GM12878 (cell line): ENCODE measurements around the gene ZPR1. TPM values are rescaled to one million over a fixed set of nuclear protein-coding genes. Genes with fewer than 3 reads are reported as not detected.

Experiments used
- ATAC-seq: fragments of 200-7000 bp; cut with Tn5 transposase; 3 replicates; pipeline ENCODE4 v1.9.1; 2020; ENCODE audit warnings: mild to moderate bottlenecking, moderate library complexity
- BruUV-seq: library from RNA; stranded (reverse); fragments of 400-500 nt; replicated peaks from 2 replicates; lab custom pipeline; 2021; lab: Mats Ljungman, UMichigan
- CTCF ChIA-PET: fragments of 300-600 bp; sonication (Branson Sonifier 250); formaldehyde crosslinking; extraction: SDS; loops from one replicate; lab custom pipeline; 2021; ENCODE audit warnings: inconsistent platforms; lab: Yijun Ruan, JAX
- POLR2A ChIA-PET: fragments of 350-600 bp; formaldehyde crosslinking; extraction: SDS; loops from one replicate; lab custom pipeline; 2021; ENCODE audit warnings: inconsistent platforms; lab: Charles Lee
- RAD21 ChIA-PET: fragments of 300-600 bp; sonication (Branson Sonifier 250); formaldehyde crosslinking; loops from one replicate; lab custom pipeline; 2023; ENCODE audit warnings: antibody characterized with exemption; ENCODE audit not compliant: unreplicated experiment; lab: Charles Lee
- SMC1A ChIA-PET: fragments of 300-600 bp; sonication (Branson Sonifier 250); formaldehyde crosslinking; loops from one replicate; lab custom pipeline; 2023; ENCODE audit not compliant: unreplicated experiment, uncharacterized antibody; lab: Charles Lee
- DNase-seq: peaks from one replicate; pipeline ENCODE4 v3.0.0-alpha.2; 2011; ENCODE audit warnings: low read depth, low spot score
- FAIRE-seq: peaks from 3 replicates; lab custom pipeline; 2011; peaks lifted over from hg19 to GRCh38; lab: Jason Lieb, UNC
- H2AFZ ChIP-seq: 2 replicates; pipeline ENCODE4 v1.6.0; 2011; ENCODE audit warnings: low read depth, low read length, control low read depth; ENCODE audit not compliant: control insufficient read depth
- H3K27ac ChIP-seq: 2 replicates; pipeline ENCODE4 v1.5.1; 2011; ENCODE audit warnings: control low read depth; ENCODE audit not compliant: control insufficient read depth, insufficient read depth
- H3K27me3 ChIP-seq, 2 experiments: replicated peaks in 1 of 2; 2 replicates each; pipeline versions ENCODE4 v1.6.0 to v1.6.1; 2011; ENCODE audit warnings: low read length in 1 of 2; ENCODE audit not compliant: control insufficient read depth in 2 of 2, insufficient read depth in 2 of 2
- H3K36me3 ChIP-seq, 2 experiments: 2 replicates each; pipeline ENCODE4 v1.5.1; 2011; ENCODE audit warnings: low read length in 1 of 2; ENCODE audit not compliant: control insufficient read depth in 2 of 2, insufficient read depth in 2 of 2
- H3K4me1 ChIP-seq: 2 replicates; pipeline ENCODE4 v1.6.1; 2011; ENCODE audit warnings: mild to moderate bottlenecking, low read length, moderate library complexity, mixed read lengths; ENCODE audit not compliant: control insufficient read depth, insufficient read depth
- H3K4me2 ChIP-seq: 2 replicates; pipeline ENCODE4 v1.6.0; 2011; ENCODE audit warnings: control low read depth; ENCODE audit not compliant: control insufficient read depth, insufficient read depth
- H3K4me3 ChIP-seq: fragments of 200-600 bp; sonication (generic); 2 replicates; pipeline ENCODE4 v1.5.1; 2016
- H3K79me2 ChIP-seq: 2 replicates; pipeline ENCODE4 v1.6.0; 2011; ENCODE audit warnings: low read length; ENCODE audit not compliant: control insufficient read depth, insufficient read depth
- H3K9ac ChIP-seq: 2 replicates; pipeline ENCODE4 v1.8.0; 2011; ENCODE audit warnings: low read length, control low read depth, mixed read lengths; ENCODE audit not compliant: control insufficient read depth, insufficient read depth
- H3K9me3 ChIP-seq: replicated peaks from 3 replicates; pipeline ENCODE4 v1.5.1; 2011; ENCODE audit warnings: mild to moderate bottlenecking, low read length; ENCODE audit not compliant: control insufficient read depth, insufficient read depth
- H4K20me1 ChIP-seq: 2 replicates; pipeline ENCODE4 v1.6.0; 2011; ENCODE audit not compliant: control insufficient read depth, insufficient read depth
- ASH2L ChIP-seq: fragments of 300-600, 200-600 bp; sonication (generic); IDR thresholded peaks from 2 replicates; pipeline ENCODE4 v1.6.1; 2017; ENCODE audit warnings: low read depth, mild to moderate bottlenecking, borderline replicate concordance
- CREB1 ChIP-seq: IDR thresholded peaks from 2 replicates; pipeline ENCODE4 v1.6.1; 2012; ENCODE audit warnings: low read depth, mild to moderate bottlenecking, inconsistent platforms
- FOXM1 ChIP-seq: IDR thresholded peaks from 2 replicates; pipeline ENCODE4 v1.6.1; 2012; ENCODE audit warnings: low read depth, mild to moderate bottlenecking, inconsistent platforms, low read length, moderate library complexity
- GATAD2B ChIP-seq: fragments of 450-650 bp; conservative IDR thresholded peaks from 2 replicates; pipeline ENCODE4 v1.6.1; 2017; ENCODE audit warnings: low read depth, mild to moderate bottlenecking, moderate library complexity
- HDGF ChIP-seq: fragments of 450-650 bp; IDR thresholded peaks from 2 replicates; pipeline ENCODE4 v1.6.1; 2016; ENCODE audit warnings: antibody characterized with exemption
- IKZF2 ChIP-seq, 2 experiments: fragments of 450-650 bp; IDR thresholded peaks; 2 replicates each; pipeline ENCODE4 v1.6.1; 2017; ENCODE audit warnings: mild to moderate bottlenecking in 2 of 2, moderate library complexity in 2 of 2
- NBN ChIP-seq: fragments of 450-650 bp; IDR thresholded peaks from 2 replicates; pipeline ENCODE4 v1.6.1; 2016
- RUNX3 ChIP-seq: IDR thresholded peaks from 2 replicates; pipeline ENCODE4 v1.6.1; 2012; ENCODE audit warnings: low read length, inconsistent platforms
- SP1 ChIP-seq: IDR thresholded peaks from one replicate; pipeline ENCODE4 v1.6.1; 2011; ENCODE audit warnings: low read depth, low read length
- SPI1 ChIP-seq: IDR thresholded peaks from 2 replicates; pipeline ENCODE4 v1.6.1; 2011; ENCODE audit warnings: low read depth, mild to moderate bottlenecking, low read length, moderate library complexity, borderline replicate concordance; ENCODE audit not compliant: insufficient read depth
- ZSCAN29 ChIP-seq: fragments of 450-650 bp; IDR thresholded peaks from 2 replicates; pipeline ENCODE4 v1.6.1; 2017; ENCODE audit warnings: mild to moderate bottlenecking, moderate library complexity
- WGBS: methylation state at CpG from one replicate; pipeline ENCODE4 v1.1.6; 2016; ENCODE audit warnings: low lambda C conversion rate; ENCODE audit not compliant: insufficient replicate concordance, insufficient coverage; ENCODE audit errors: missing lambda C conversion rate; 5-methylcytosine and 5-hydroxymethylcytosine counted together
- in situ Hi-C: fragments of 300-500 bp; cut with MboI; formaldehyde crosslinking; loops from 9 replicates; pipeline ENCODE4 v1.14.3; 2018; ENCODE audit warnings: mixed read lengths
- intact Hi-C: fragments of 100-400 bp; cut with micrococcal nuclease; formaldehyde crosslinking; loops from one replicate; pipeline ENCODE4 v1.14.2; 2022; ENCODE audit not compliant: unreplicated experiment
- polyA plus RNA-seq, 11 experiments: library from polyadenylated mRNA; depleted of rRNA in 4 of 11; unstranded in 6 of 11; stranded (reverse) in 5 of 11; fragments of >200 nt; fragmentation: Nextera tagmentation in 4 of 11; fragmentation: Illumina TruSeq in 1 of 11; extraction: Ambion mirVana in 4 of 11; extraction: Trizol in 1 of 11; gene quantifications; 1 replicate in 1 of 11; 2 replicates in 10 of 11; pipeline versions ENCODE4 v1.2.1 to v1.2.3, GENCODE V29; 2011 to 2016; ENCODE audit warnings: inconsistent platforms in 2 of 11, missing spikeins in 2 of 11, low read depth in 1 of 11
- total RNA-seq, 4 experiments: library from RNA; depleted of rRNA in 3 of 4; stranded (reverse); fragments of >200 nt in 3 of 4; fragmentation: Illumina TruSeq in 1 of 4; extraction: Trizol in 1 of 4; gene quantifications; 2 replicates each; pipeline versions ENCODE4 v1.2.1 to v1.2.3, GENCODE V29; 2013 to 2021

The ZPR1 gene
- total and polyA plus RNA-seq, 10 of the 15 experiments (the other 5 are each of a cell fraction or from before 2014, with no cell fraction given), result 9.3 to 89.7 (median 54.7) TPM

DNA sequence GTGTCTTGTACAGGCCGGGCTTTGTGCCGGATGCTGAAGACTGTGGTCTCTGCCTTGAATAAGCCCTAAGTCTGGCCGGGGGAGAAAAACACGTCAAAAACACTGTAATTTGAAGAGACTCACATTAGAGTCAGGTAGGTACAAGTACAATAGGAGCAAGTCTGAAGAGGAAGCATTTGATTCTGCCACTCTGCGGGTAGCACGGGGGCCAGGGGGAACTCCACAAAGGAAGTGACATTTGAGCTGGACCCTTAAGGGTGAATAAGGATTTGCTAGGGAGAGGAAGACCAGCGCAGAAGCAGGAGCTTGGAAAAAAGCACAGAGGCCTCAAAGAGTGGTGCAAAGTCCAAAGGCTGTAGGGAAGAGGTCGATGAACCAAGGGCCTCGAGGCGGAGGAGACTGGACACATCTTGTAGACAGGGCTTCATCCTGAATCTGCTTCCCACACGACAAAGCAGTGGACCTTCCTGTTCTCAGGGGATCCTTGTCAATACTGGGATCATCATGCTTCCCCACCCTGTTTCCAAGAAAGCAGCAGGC is 53.8 kb downstream of the ZPR1 start:
- H3K36me3 ChIP-seq, result no peaks in the 10 kb centered on the region
- no peak overlapping the region for H3K4me3 ChIP-seq
- BruUV-seq, result no TSS peak
- peak overlapping the region; percentile 77 for H3K4me2 ChIP-seq
- DNase-seq (no peak), FAIRE-seq (peak; percentile 71), ATAC-seq (peak; percentile 45; the same call in 2 of the 3 replicates)
- ChIA-PET CTCF (interaction anchor here (1.0 to 5.9 kb wide), 10 partner anchors 9 to 493 kb away, joined by 3 to 58 read pairs (median 12); no protein-coding TSS in a partner anchor), POLR2A (interaction anchor here (0.6 kb wide), 1 partner anchor 655 kb away, joined by 3 read pairs; no protein-coding TSS in a partner anchor), RAD21 (interaction anchor here (0.6 to 3.0 kb wide), 9 partner anchors 9 to 493 kb away, joined by 3 to 14 read pairs (median 4); no protein-coding TSS in a partner anchor), SMC1A (interaction anchor here (0.8 to 3.0 kb wide), 8 partner anchors 16 to 372 kb away, joined by 3 to 16 read pairs (median 4); no protein-coding TSS in a partner anchor)
- H3K9me3 ChIP-seq, result no peaks in the 10 kb centered on the region
- WGBS, result 49% methylated on average over 11 of the region's 11 CpGs
- H3K9ac ChIP-seq, result no peak overlapping the region
- H2AFZ ChIP-seq, result peak overlapping the region; percentile 29; the same call in 1 of the 2 replicates
- H3K27me3 ChIP-seq, result no peaks in the 10 kb centered on the region; a peak in 1 of 4 replicates
- H3K79me2 ChIP-seq, result no peaks in the 10 kb centered on the region
- no peaks in the 10 kb centered on the region for H4K20me1 ChIP-seq
- H3K4me1 ChIP-seq, result peaks cover 16% of the 10 kb centered on the region
- in situ Hi-C loops (no loop called here), intact Hi-C loops (no loop called here)
- H3K27ac ChIP-seq, result peak overlapping the region; percentile 52
- TF ChIP-seq FOXM1 (no peak), RUNX3 (peak; percentile 27; the same call in 1 of the 2 replicates), SPI1 (peak; percentile 32; the same call in 1 of the 2 replicates)

DNA sequence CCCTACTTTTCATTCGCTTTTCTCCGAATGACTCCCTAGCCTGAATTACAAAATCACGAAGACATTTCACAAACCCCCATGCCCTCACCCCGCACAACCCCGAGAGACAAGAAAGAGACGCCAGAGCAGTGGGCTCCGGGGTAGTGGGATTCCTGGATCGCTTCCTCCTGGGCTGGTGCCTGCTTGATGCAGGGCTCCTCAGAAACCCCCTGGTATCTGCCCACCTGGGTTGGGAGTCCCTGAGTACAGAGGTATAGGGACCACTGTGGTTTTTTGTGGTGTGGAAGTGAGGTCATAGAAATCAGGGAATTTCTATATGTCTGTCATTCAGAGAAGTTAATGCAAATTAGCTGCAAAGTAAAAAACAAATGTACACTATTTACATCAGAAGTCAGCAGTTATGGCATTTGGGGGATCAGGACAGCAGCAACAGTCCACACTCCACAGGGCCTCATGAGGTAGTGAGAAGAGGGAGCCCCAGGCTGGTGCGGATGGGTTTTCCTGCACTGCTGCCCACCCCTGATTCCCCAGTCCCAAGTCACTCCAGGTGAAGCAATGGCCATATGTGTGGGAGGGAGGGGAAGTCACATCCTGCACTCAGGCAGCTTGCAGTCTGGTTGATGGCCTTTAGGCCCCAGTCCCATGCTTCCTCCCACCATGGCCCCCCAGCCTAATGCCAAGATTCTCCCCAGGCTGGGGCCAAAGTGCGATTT is 54.6 kb downstream of the ZPR1 start:
- Histone ChIP-seq H3K9ac (no peak overlapping the region), H2AFZ (peak overlapping the region; percentile 61; the same call in 1 of the 2 replicates), H3K4me3 (no peak overlapping the region), H3K27me3 (no peaks in the 10 kb centered on the region; a peak in 1 of 4 replicates), H3K4me1 (peaks cover 16% of the 10 kb centered on the region), H3K9me3 (no peaks in the 10 kb centered on the region), H3K4me2 (peak overlapping the region; percentile 77), H3K36me3 (no peaks in the 10 kb centered on the region), H3K79me2 (no peaks in the 10 kb centered on the region), H3K27ac (peak overlapping the region; percentile 52; the same call in 1 of the 2 replicates), H4K20me1 (no peaks in the 10 kb centered on the region)
- in situ Hi-C loops, result no loop called here
- ATAC-seq (peak; percentile 62), FAIRE-seq (peak; percentile 7), DNase-seq (no peak)
- SMC1A ChIA-PET, result interaction anchor here (0.8 to 3.0 kb wide), 14 partner anchors 11 to 493 kb away, joined by 3 to 16 read pairs (median 4); partner anchors contain the start of gene PAFAH1B2
- 6% methylated on average over 10 of the region's 10 CpGs for WGBS
- CTCF ChIA-PET, result interaction anchor here (0.6 to 5.9 kb wide), 29 partner anchors 10 to 494 kb away, joined by 3 to 58 read pairs (median 5); partner anchors contain the start of genes APOA5 and SIDT2
- RAD21 ChIA-PET, result interaction anchor here (1.0 to 3.0 kb wide), 8 partner anchors 10 to 494 kb away, joined by 3 to 19 read pairs (median 10); partner anchors contain the start of gene APOA5
- POLR2A ChIA-PET, result interaction anchor here (0.6 kb wide), 1 partner anchor 373 kb away, joined by 3 read pairs; no protein-coding TSS in a partner anchor
- BruUV-seq, result no TSS peak
- intact Hi-C loops, result no loop called here
- TF ChIP-seq CREB1 (peak; percentile 50; the same call in 1 of the 2 replicates), SP1 (no peak), IKZF2 (IDR thresholded peaks at IDR 0.05) (no peak), GATAD2B (0 out of 2 replicates have a peak, but pooled peaks have one; percentile 26), HDGF (no peak), ASH2L (no peak), NBN (no peak), ZSCAN29 (no peak)
